Stimulated activated CD8-positive, alpha-beta memory T cell treated with anti-CD3 and anti-CD28 coated beads, Interleukin-15, amount 100 ng/mL, for 48 hours (primary cell): ENCODE results near the gene CBY3.
"Not testable (repeated sequence)": the region's sequence is repeated elsewhere in the genome, so short reads cannot be mapped to it uniquely, and the experiment has no call there.

Source experiments
- DNase-seq, 2 donors: peaks; one replicate each; pipeline ENCODE4 v3.0.0-alpha.2; 2020; ENCODE audit warnings: low read depth in 2 of 2

The CBY3 gene

GRCh38 chr5:179680780-179681401, at the start of gene CBY3:
CBY3 (minus strand) TSS chr5:179681034; CDS start chr5:179680918, 116 bp downstream.
- DNase-seq = no peak

GRCh38 chr5:179730356-179730755, 49.5 kb upstream of the CBY3 start:
- DNase-seq = no peak

- no peak for DNase-seq
These were observed 48.9 kb upstream of the CBY3 start for GRCh38 chr5:179729727-179730126.

GRCh38 chr5:179729303-179729702, 48.5 kb upstream of the CBY3 start:
- no peak for DNase-seq

- DNase-seq = no peak
These were observed 46.3 kb upstream of the CBY3 start for GRCh38 chr5:179727106-179727505.

GRCh38 chr5:179724163-179724562, 43.3 kb upstream of the CBY3 start:
- no peak for DNase-seq

GRCh38 chr5:179720222-179720621, 39.4 kb upstream of the CBY3 start:
- DNase-seq = no peak

GRCh38 chr5:179716286-179716685, 35.5 kb upstream of the CBY3 start:
- DNase-seq = no peak

- DNase-seq = no peak
These were observed 19.6 kb upstream of the CBY3 start for GRCh38 chr5:179700401-179700918.

GRCh38 chr5:179699616-179700237, 18.9 kb upstream of the CBY3 start:
- peak in 1 of 2 donors; percentile 34 for DNase-seq

GRCh38 chr5:179698935-179699615, 18.2 kb upstream of the CBY3 start, which contains the start of gene CANX:
CANX (plus strand) TSS chr5:179698967; CDS start chr5:179705682, 6,715 bp downstream.
- no peak for DNase-seq

GRCh38 chr5:179697993-179698934, 17.4 kb upstream of the CBY3 start:
- peak; percentile 99 for DNase-seq

GRCh38 chr5:179697543-179697942, 16.7 kb upstream of the CBY3 start:
- not testable (repeated sequence) for DNase-seq

GRCh38 chr5:179697108-179697507, 16.3 kb upstream of the CBY3 start:
- no peak for DNase-seq

GRCh38 chr5:179696603-179697002, 15.8 kb upstream of the CBY3 start:
- no peak for DNase-seq

GRCh38 chr5:179694561-179694960, 13.7 kb upstream of the CBY3 start:
- no peak for DNase-seq

- not testable (repeated sequence) for DNase-seq
These were observed 8.4 kb upstream of the CBY3 start for GRCh38 chr5:179689212-179689611.

- DNase-seq = no peak
These were observed 637 bp downstream of the CBY3 start for GRCh38 chr5:179680014-179680779.

- DNase-seq = peak; percentile 57 to 69
These were observed 1.7 kb downstream of the CBY3 start for GRCh38 chr5:179679014-179679674.
